ENCODE measurements around the gene C1orf210.

Gene C1orf210

GRCh38 chr1:43306688-43307457 lies 21.5 kb upstream of the C1orf210 start:
- DNase-seq (ENCODE audit: low read depth): no peak
- no peak overlapping the region for H3K4me3 ChIP-seq (ENCODE audit: control insufficient read depth, low read depth, low read length)
- TF ChIP-seq CTCF (IDR thresholded peaks at IDR 0.05; ENCODE audit: control insufficient read depth, insufficient read depth, low read depth, low read length, missing control alignments): no peak

GRCh38 chr1:43305926-43306687 lies 20.7 kb upstream of the C1orf210 start:
- no peak for DNase-seq (ENCODE audit: low read depth)
- no peak overlapping the region for H3K4me3 ChIP-seq (ENCODE audit: control insufficient read depth, low read depth, low read length)
- no peak for TF ChIP-seq CTCF (IDR thresholded peaks at IDR 0.05; ENCODE audit: control insufficient read depth, insufficient read depth, low read depth, low read length, missing control alignments)

GRCh38 chr1:43305461-43305860 lies 20.1 kb upstream of the C1orf210 start:
- no peak overlapping the region for H3K4me3 ChIP-seq (ENCODE audit: control insufficient read depth, low read depth, low read length)
- DNase-seq (ENCODE audit: low read depth): no peak
- TF ChIP-seq CTCF (IDR thresholded peaks at IDR 0.05; ENCODE audit: control insufficient read depth, insufficient read depth, low read depth, low read length, missing control alignments): no peak

GRCh38 chr1:43304771-43305300 lies 19.5 kb upstream of the C1orf210 start:
- no peak overlapping the region for H3K4me3 ChIP-seq (ENCODE audit: control insufficient read depth, low read depth, low read length)
- no peak for DNase-seq (ENCODE audit: low read depth)
- no peak for TF ChIP-seq CTCF (IDR thresholded peaks at IDR 0.05; ENCODE audit: control insufficient read depth, insufficient read depth, low read depth, low read length, missing control alignments)

DNA sequence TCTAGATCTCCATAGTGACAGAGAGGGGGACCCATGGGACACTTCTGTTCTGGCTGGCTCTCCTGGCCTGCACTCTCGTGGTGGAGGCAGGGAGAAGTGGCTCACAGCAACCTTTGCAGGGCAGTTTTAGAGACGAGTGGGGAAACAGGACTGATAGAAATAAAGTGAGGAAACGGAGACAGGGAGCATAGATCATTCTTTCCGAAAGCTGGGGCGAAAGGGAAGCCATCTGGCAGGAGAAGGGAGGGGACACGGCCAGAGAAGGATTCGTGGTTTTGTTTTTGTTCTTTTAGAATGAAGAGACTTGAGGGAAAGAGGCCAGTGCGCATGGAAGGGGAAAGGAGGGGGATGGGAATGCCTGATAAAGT lies 18.9 kb upstream of the C1orf210 start:
- no peak for TF ChIP-seq CTCF (IDR thresholded peaks at IDR 0.05; ENCODE audit: control insufficient read depth, insufficient read depth, low read depth, low read length, missing control alignments)
- DNase-seq (ENCODE audit: low read depth): no peak
- no peak overlapping the region for H3K4me3 ChIP-seq (ENCODE audit: control insufficient read depth, low read depth, low read length)

- no peak for DNase-seq (ENCODE audit: low read depth)
- H3K4me3 ChIP-seq (ENCODE audit: control insufficient read depth, low read depth, low read length): no peak overlapping the region
- no peak for TF ChIP-seq CTCF (IDR thresholded peaks at IDR 0.05; ENCODE audit: control insufficient read depth, insufficient read depth, low read depth, low read length, missing control alignments)
These were observed 18.3 kb upstream of the C1orf210 start for GRCh38 chr1:43303471-43304313.

Measured in AG09309 (cell line).